Adrenal gland (tissue), 5 donors: ENCODE data around the gene EZR.

Experiments
- POLR2A ChIP-seq, 2 donors: fragments of 450-650 bp; IDR thresholded peaks; one replicate each; pipeline ENCODE4 v1.6.1; 2017; ENCODE audit warnings: antibody characterized with exemption in 2 of 2, mild to moderate bottlenecking in 2 of 2, moderate library complexity in 1 of 2
- TF ChIP-seq, protein P1 (sequence below), 6 experiments: fragments of 450-650 bp in 4 of 6; fragments of 200-600 bp in 2 of 6; sonication (generic) in 1 of 6; IDR thresholded peaks; 1 replicate in 5 of 6; 2 replicates in 1 of 6; pipeline versions ENCODE4 v1.5.1 to v1.8.0; 2016 to 2021; ENCODE audit warnings: antibody characterized with exemption in 6 of 6, mild to moderate bottlenecking in 2 of 6, moderate library complexity in 1 of 6
- donor health status: DM: no; HTN: no; CAD: no.

DNA sequence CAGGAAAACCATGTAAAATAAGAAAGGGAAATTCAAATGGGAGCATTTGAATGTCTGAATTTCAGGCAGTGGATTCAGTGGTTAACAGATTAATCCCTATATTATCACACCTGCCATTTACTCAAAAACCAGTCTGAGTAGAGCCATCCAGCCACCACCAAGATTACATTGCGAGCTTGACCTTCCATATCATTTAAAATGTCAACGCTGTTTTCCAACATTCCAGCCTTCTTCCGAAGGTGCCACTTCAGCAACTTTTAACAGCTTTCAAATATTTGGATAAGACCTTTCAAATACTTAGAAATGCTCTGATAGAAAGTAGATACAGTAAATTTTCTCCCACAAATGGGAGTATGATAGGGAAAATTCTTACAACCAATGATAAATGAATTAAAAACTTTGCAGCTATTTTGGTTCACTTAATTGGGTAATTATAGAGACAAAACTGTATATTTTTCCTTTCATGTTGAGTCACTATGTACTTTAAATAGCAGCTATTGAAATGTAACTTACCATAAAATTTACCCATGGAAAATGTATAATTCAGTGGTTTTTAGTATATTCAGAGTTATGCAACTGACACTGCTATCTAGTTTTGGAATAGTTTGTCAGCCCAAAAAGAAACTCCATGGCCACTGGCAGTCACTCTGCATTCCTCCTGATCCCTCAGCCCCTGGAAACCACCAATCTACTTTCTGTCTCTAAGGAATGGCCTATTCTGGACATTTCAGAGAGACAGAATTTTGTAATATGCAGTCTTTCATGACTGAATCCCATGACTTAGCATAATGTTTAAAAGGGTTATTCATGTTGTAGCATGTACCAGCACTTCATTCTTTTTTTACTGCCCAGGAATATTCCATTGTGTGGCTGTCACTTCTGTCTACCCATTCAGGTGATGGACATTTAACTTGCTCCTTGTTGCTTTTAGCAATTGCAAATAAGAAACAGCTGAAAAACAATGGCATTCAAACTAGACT, 21.5 kb downstream of the EZR start:
- peak in 1 of 2 donors; percentile 32 for TF ChIP-seq POLR2A (IDR thresholded peaks at IDR 0.05)
- TF ChIP-seq, protein P1, sequence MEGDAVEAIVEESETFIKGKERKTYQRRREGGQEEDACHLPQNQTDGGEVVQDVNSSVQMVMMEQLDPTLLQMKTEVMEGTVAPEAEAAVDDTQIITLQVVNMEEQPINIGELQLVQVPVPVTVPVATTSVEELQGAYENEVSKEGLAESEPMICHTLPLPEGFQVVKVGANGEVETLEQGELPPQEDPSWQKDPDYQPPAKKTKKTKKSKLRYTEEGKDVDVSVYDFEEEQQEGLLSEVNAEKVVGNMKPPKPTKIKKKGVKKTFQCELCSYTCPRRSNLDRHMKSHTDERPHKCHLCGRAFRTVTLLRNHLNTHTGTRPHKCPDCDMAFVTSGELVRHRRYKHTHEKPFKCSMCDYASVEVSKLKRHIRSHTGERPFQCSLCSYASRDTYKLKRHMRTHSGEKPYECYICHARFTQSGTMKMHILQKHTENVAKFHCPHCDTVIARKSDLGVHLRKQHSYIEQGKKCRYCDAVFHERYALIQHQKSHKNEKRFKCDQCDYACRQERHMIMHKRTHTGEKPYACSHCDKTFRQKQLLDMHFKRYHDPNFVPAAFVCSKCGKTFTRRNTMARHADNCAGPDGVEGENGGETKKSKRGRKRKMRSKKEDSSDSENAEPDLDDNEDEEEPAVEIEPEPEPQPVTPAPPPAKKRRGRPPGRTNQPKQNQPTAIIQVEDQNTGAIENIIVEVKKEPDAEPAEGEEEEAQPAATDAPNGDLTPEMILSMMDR (IDR thresholded peaks at IDR 0.05) = no peak
